CD4-positive, alpha-beta T cell (primary cell): Measurements from ENCODE around the gene TMEM203. TPM values are rescaled to one million over a fixed set of nuclear protein-coding genes. Genes with fewer than 3 reads are reported as not detected.

Experiments
- ATAC-seq: fragments of 200-7000 bp; cut with Tn5 transposase; one replicate; pipeline ENCODE4 v1.10.0; 2022; ENCODE audit warnings: mild to moderate bottlenecking; ENCODE audit not compliant: poor library complexity
- CTCF ChIA-PET: fragments of 350-600 bp; sonication (Branson Sonifier 250); formaldehyde crosslinking; loops from one replicate; lab custom pipeline; 2021; ENCODE audit warnings: antibody characterized with exemption, inconsistent platforms; lab: Charles Lee
- POLR2A ChIA-PET: fragments of 350-600 bp; sonication (Branson Sonifier 250); formaldehyde crosslinking; loops from one replicate; lab custom pipeline; 2021; ENCODE audit warnings: antibody characterized with exemption, inconsistent platforms; lab: Charles Lee
- DNase-seq, 14 experiments: peaks; one replicate each; pipeline ENCODE4 v3.0.0-alpha.2; 2013 to 2020; ENCODE audit warnings: mixed read lengths in 2 of 14
- H3K27ac ChIP-seq, 2 donors: one replicate each; pipeline versions ENCODE4 v1.5.1 to v1.7.0; 2013; ENCODE audit warnings: low read length in 2 of 2, low read depth in 1 of 2, mild to moderate bottlenecking in 1 of 2
- H3K27me3 ChIP-seq, 2 experiments: 1 replicate in 1 of 2; 2 replicates in 1 of 2; pipeline versions ENCODE4 v1.6.1 to v1.7.0; 2013; ENCODE audit warnings: low read length in 2 of 2, control low read depth in 1 of 2, mild to moderate bottlenecking in 1 of 2, moderate library complexity in 1 of 2; ENCODE audit not compliant: insufficient read depth in 2 of 2, control insufficient read depth in 1 of 2
- H3K36me3 ChIP-seq: one replicate; pipeline ENCODE4 v1.6.1; 2013; ENCODE audit warnings: low read length, control low read depth; ENCODE audit not compliant: insufficient read depth
- H3K4me1 ChIP-seq: one replicate; pipeline ENCODE4 v1.6.1; 2013; ENCODE audit warnings: low read length, control low read depth; ENCODE audit not compliant: insufficient read depth
- H3K4me3 ChIP-seq: one replicate; pipeline ENCODE4 v1.5.1; 2013; ENCODE audit warnings: mild to moderate bottlenecking, low read length, moderate library complexity
- H3K9me3 ChIP-seq, 2 experiments: 1 replicate in 1 of 2; 2 replicates in 1 of 2; pipeline versions ENCODE4 v1.6.1 to v1.7.0; 2013; ENCODE audit warnings: low read length in 2 of 2, mild to moderate bottlenecking in 2 of 2, control low read depth in 1 of 2, moderate library complexity in 1 of 2; ENCODE audit not compliant: control insufficient read depth in 1 of 2, insufficient read depth in 1 of 2
- H3K27ac Mint-ChIP-seq: one replicate; pipeline ENCODE4 v1.8.0; 2020; ENCODE audit warnings: mixed read lengths
- H3K27me3 Mint-ChIP-seq: one replicate; pipeline ENCODE4 v1.8.0; 2021; ENCODE audit warnings: mixed read lengths
- H3K36me3 Mint-ChIP-seq: one replicate; pipeline ENCODE4 v1.8.0; 2021; ENCODE audit warnings: low read depth, mixed read lengths
- H3K4me1 Mint-ChIP-seq: one replicate; pipeline ENCODE4 v1.8.0; 2021; ENCODE audit warnings: low read depth, mixed read lengths
- H3K4me3 Mint-ChIP-seq: one replicate; pipeline ENCODE4 v1.8.0; 2020; ENCODE audit warnings: mild to moderate bottlenecking, mixed read lengths
- H3K9me3 Mint-ChIP-seq: one replicate; pipeline ENCODE4 v1.8.0; 2020; ENCODE audit warnings: mixed read lengths
- intact Hi-C, 2 experiments: fragments of 100-400 bp; cut with DNase I in 1 of 2; cut with micrococcal nuclease in 1 of 2; formaldehyde crosslinking; loops; one replicate each; pipeline versions ENCODE4 v1.15.1 to v1.9.0; 2023 to 2025; cut with DNase I, micrococcal nuclease
- total RNA-seq, 174 experiments: library from RNA in 2 of 174; stranded (reverse) in 2 of 174; gene quantifications; one replicate each; pipeline ENCODE4 v1.2.3 and lab custom pipeline; 2021 to 2026
- TF ChIP-seq, protein P1 (sequence below): fragments of 200-600 bp; IDR thresholded peaks from one replicate; pipeline ENCODE4 v1.8.0; 2022; ENCODE audit warnings: antibody characterized with exemption, mild to moderate bottlenecking

The TMEM203 gene
- total RNA-seq, 2 experiments from 2014 or later, result 18.2 to 18.7 TPM

- H3K36me3 Mint-ChIP-seq, result no peaks in the 10 kb centered on the region
- DNase-seq (peak in 1 of 14 experiments; percentile 32), ATAC-seq (no peak)
- Histone ChIP-seq H3K9me3 (no peaks in the 10 kb centered on the region), H3K4me1 (peaks cover 8% of the 10 kb centered on the region), H3K4me3 (no peak overlapping the region), H3K27me3 (no peaks in the 10 kb centered on the region), H3K27ac (no peak overlapping the region), H3K36me3 (peaks cover 6% of the 10 kb centered on the region)
- intact Hi-C loops, result no loop called here
- POLR2A ChIA-PET, result no interaction called here
- H3K9me3 Mint-ChIP-seq, result no peaks in the 10 kb centered on the region
- H3K27ac Mint-ChIP-seq, result no peak overlapping the region
- CTCF ChIA-PET, result no interaction called here
- no peaks in the 10 kb centered on the region for H3K4me1 Mint-ChIP-seq
- TF ChIP-seq, protein P1, sequence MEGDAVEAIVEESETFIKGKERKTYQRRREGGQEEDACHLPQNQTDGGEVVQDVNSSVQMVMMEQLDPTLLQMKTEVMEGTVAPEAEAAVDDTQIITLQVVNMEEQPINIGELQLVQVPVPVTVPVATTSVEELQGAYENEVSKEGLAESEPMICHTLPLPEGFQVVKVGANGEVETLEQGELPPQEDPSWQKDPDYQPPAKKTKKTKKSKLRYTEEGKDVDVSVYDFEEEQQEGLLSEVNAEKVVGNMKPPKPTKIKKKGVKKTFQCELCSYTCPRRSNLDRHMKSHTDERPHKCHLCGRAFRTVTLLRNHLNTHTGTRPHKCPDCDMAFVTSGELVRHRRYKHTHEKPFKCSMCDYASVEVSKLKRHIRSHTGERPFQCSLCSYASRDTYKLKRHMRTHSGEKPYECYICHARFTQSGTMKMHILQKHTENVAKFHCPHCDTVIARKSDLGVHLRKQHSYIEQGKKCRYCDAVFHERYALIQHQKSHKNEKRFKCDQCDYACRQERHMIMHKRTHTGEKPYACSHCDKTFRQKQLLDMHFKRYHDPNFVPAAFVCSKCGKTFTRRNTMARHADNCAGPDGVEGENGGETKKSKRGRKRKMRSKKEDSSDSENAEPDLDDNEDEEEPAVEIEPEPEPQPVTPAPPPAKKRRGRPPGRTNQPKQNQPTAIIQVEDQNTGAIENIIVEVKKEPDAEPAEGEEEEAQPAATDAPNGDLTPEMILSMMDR, result no peak
- peak overlapping the region; percentile 30 for H3K4me3 Mint-ChIP-seq
- H3K27me3 Mint-ChIP-seq, result no peaks in the 10 kb centered on the region
These were observed 12.1 kb upstream of the TMEM203 start for GRCh38 chr9:137217276-137218211.

GRCh38 chr9:137216188-137216965 is 10.9 kb upstream of the TMEM203 start:
- TF ChIP-seq, protein P1, result no peak
- DNase-seq (no peak), ATAC-seq (no peak)
- Mint-ChIP-seq H3K4me3 (no peak overlapping the region), H3K27ac (no peak overlapping the region), H3K9me3 (no peaks in the 10 kb centered on the region), H3K4me1 (no peaks in the 10 kb centered on the region), H3K36me3 (no peaks in the 10 kb centered on the region), H3K27me3 (no peaks in the 10 kb centered on the region)
- Histone ChIP-seq H3K4me1 (peaks cover under 1% of the 10 kb centered on the region), H3K9me3 (no peaks in the 10 kb centered on the region), H3K36me3 (peaks cover 6% of the 10 kb centered on the region), H3K27ac (no peak overlapping the region), H3K27me3 (no peaks in the 10 kb centered on the region), H3K4me3 (no peak overlapping the region)
- POLR2A ChIA-PET, result interaction anchor here (1.0 kb wide), 1 partner anchor 12 kb away, joined by 3 read pairs; no protein-coding TSS in a partner anchor
- intact Hi-C loops, result no loop called here
- CTCF ChIA-PET, result no interaction called here

DNA sequence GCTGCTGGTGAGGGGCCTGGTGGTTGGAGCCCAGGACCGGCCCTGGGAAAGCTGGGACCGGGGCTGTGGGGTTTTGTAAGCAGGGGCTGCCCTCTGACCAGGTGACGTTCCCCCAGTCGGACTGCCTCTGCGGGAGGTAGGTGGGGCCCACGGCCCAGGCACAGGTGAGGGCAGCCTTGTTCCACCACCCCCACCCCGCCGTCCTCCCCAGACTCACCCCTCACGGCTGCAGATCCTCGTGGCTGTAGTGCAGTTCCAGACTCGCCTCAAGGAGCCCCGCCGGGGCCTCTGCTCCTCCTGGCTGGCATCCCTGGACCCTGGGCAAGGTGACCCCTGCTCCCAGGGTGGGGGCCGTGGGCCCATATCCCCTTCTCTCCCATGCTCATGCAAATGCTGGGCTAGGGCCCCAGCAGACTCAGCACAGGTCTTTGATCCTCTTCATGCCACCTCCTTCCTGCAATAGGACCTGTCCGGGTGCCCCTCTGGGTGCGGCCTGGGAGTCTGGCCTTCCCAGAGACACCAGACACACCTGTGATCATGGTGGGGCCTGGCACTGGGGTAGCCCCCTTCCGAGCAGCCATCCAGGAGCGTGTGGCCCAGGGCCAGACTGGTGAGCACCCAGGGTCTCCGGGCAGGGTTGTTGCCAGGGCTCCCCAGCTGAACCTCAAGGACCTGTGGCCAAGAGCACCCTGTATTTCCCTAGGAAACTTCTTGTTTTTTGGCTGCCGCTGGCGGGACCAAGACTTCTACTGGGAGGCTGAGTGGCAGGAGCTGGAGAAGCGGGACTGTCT is 9.9 kb upstream of the TMEM203 start:
- no peak overlapping the region for H3K27ac Mint-ChIP-seq
- H3K9me3 ChIP-seq, result no peaks in the 10 kb centered on the region
- H3K4me1 Mint-ChIP-seq, result no peaks in the 10 kb centered on the region
- peaks cover 6% of the 10 kb centered on the region for H3K36me3 ChIP-seq
- ChIA-PET CTCF (no interaction called here), POLR2A (interaction anchor here (1.0 kb wide), 2 partner anchors 7 to 11 kb away, joined by 3 read pairs; no protein-coding TSS in a partner anchor)
- no peak for ATAC-seq
- no peak overlapping the region for H3K27ac ChIP-seq
- H3K27me3 ChIP-seq, result no peaks in the 10 kb centered on the region
- H3K4me3 Mint-ChIP-seq, result no peak overlapping the region
- H3K4me3 ChIP-seq, result no peak overlapping the region
- H3K9me3 Mint-ChIP-seq, result no peaks in the 10 kb centered on the region
- no peaks in the 10 kb centered on the region for H3K27me3 Mint-ChIP-seq
- intact Hi-C loops, result no loop called here
- TF ChIP-seq, protein P1, result no peak
- no peaks in the 10 kb centered on the region for H3K4me1 ChIP-seq
- no peak for DNase-seq
- H3K36me3 Mint-ChIP-seq, result no peaks in the 10 kb centered on the region
